ENCODE measurements around the gene TMEM196.

Gene TMEM196

GRCh38 chr7:19772841-19773760 is at the start of gene TMEM196:
TMEM196 (minus strand) TSS chr7:19773617; CDS start chr7:19772696, 921 bp downstream.
- peak; percentile 33 to 65 for DNase-seq

- DNase-seq: no peak
Measured at GRCh38 chr7:19816128-19816527, 42.7 kb upstream of the TMEM196 start.

DNA sequence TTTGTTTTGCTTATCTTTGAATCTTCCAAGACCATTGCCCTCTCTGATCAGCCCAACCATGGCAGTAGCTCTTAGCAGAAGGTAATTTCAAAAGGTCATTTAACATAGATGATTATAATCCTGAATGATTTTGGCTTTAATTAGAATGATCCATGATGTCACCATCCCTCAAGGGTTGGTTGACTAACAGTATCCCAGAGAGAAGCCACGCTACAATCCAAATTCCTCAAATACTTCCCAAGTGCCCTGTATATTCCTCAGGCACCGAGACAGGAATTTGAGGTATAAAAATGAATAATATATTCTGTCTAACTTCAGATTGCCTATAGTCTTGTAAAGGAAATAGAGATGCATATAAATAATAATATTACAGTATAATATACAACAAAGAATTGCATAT is 42.1 kb upstream of the TMEM196 start:
- no peak for DNase-seq

DNA sequence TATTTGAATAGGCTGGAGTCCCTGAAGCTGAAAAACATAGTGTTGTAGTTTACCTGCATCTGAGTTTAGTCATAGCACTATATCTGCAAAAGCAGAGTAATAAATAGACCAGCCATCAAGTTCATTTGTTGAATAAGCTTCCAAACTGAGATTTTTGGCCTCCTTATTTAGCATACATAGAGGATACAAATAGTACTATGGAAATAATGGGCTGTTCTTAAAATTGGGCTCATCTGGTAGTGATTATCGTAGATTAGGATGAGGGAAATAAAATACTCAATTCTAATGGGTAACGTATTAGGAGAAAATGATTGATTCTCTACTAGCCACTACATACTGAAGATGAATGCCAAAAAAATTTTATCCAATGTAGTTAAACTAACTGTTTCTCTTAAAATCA is 41.4 kb upstream of the TMEM196 start:
- no peak for DNase-seq

DNA sequence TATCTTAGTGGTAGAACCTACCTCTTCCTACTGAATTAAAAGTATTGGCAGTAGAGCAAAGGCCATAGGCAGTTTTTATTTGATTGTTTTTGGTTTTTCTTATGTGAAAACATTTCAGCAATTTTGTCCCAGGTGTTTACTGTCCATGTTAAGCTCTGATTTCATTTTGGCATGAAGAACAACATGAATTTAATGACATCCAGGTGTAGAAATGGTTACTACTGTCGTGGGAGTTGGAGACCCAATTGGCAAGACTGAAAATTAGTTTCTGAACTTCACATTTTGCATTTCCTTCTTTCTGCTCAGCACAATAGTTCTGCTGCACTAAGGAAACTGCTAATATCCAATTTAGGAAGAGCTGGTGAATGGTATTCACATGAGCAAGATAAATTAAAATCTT is 38.0 kb upstream of the TMEM196 start:
- DNase-seq: no peak

DNA sequence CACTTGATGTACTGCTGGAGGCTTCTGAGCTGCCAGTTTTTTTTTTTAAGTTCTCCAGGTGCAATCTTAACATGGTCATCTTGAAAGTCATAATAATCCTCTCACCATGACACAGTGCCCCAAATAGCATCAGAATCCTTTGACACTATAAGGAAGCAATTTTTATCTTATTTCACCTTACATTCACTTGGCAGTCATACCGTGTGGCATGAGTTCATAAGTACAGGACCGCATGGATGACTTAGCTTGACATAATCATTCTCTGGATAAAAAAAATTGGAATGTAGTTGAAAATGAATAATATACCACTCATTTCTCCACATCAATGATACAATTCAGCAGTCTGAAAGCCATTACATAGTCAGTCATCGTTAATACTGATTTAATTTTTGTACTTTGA is 25.6 kb upstream of the TMEM196 start:
- DNase-seq: no peak

DNA sequence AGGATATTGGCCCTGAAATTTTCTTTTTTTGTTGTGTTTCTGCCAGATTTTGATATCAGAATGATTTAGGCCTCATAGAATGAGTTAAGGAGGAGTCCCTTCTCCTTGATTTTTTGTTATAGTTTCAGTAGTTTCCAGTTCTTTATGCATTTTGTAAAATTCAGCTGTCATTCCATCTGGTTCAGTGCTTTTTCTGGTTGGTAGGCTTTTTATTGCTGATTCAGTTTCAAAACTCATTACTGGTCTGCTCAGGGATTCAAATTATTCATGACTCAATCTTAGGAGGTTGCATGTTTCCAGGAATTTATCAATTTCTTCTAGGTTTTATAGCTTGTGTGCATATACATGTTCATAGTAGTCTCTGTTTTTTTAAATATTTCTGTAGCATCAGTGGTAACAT is 10.1 kb upstream of the TMEM196 start:
- no peak for DNase-seq

- no peak for DNase-seq
Measured at GRCh38 chr7:19776981-19777380, 3.6 kb upstream of the TMEM196 start.

DNA sequence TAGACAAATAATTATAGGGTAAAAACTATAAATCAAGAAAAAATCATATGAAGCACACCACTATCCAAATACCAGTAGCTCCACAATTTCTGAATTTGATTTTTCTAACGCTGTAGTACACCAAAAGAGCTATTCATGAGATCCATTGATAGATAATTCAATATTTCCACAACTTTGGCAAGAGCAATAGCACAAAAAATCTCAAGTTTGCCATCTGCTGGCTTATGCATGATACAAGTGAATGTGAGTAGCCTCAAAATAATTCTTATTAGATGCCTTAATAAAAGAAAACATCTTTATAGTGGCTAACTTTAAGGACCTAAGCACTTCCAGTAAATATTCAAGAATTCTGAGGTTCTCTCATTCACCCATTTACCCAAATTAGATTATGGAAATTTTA is 2.2 kb upstream of the TMEM196 start:
- no peak for DNase-seq

DNA sequence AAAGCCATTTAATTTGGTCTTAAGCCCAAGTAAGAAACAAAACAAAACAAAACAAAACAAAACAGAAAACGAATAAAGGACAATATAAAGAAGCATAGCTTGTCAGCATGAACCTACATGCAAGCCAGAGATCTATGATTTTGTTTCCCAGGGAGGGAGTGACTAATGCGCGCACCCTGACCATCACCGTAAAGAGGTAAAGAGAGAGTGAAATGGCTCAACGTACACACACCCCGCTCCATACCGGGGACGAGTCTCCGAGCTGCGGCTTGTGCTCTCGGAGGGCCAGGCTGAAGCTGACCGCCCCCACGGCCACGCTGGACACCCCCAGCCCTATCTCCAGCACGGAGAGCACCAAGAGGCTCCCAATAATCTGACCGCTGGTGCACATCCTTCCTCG is 1.1 kb downstream of the TMEM196 start:
- DNase-seq: peak; percentile 44 to 62

DNA sequence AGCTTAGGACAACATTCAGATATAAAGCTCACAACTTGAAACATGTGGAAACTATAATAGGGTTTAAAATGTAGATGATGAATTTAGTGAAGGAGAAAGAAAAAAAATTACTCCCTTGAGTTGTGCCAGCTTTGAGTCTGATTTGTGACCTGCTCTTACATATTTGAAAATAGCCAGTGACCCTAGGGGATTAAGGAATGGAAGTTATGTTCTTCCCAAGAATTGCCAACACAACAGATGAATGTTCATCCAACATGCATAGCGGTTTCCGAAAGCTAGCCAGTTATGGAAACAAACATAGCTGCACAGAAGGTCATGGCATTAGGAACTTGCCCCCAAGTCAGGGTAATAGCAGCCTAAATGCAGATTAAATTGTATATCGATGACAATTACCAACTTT is 10.8 kb downstream of the TMEM196 start:
- DNase-seq: no peak

DNA sequence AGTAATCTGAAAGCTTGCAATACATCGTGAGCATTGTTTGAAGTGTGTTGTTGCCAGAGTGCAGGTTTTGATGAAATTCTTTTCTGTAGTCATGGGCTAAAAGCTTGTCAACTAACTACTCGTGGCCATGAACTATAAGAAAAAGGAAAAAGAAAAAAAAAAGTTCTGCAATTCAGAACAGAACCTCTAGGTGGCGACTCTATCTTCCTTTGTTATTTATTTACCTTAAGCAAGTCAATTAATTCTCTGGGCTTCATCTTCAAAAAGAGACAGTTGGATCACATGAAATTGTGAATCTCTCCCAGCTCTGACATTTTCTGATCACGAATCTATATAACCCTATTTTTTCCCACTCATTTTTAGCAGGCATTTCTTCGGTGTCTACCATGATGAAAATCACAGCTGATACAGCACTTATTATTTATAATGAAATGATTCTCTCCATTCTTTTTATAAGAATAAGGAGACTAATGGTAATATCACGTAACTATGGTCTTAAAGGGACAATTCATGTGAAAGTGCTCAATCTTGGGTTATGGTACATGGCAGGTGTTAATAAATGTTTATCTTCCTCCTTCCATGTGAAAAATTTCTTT is 18.8 kb downstream of the TMEM196 start:
- DNase-seq: peak; percentile 60 to 75

DNA sequence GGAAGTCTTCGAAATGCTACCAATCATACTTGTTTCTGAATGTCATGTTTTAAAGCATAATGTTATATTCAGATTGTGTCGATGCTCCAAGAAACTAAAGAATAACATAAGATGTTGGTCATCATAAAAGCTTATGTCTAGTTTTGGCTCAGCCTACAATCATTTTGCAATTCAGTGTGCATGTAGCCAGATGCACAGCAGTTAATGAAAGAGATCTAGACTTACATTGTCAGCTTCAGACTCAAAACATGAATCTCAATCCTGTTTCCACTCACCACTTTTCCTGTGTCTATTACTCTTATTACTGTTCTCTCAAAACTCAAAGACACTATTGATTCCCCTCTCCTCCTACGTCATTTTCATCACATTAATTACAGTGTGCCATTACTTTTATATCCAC is 21.4 kb downstream of the TMEM196 start:
- no peak for DNase-seq

- DNase-seq: no peak
Measured at GRCh38 chr7:19749658-19750057, 23.8 kb downstream of the TMEM196 start.

DNA sequence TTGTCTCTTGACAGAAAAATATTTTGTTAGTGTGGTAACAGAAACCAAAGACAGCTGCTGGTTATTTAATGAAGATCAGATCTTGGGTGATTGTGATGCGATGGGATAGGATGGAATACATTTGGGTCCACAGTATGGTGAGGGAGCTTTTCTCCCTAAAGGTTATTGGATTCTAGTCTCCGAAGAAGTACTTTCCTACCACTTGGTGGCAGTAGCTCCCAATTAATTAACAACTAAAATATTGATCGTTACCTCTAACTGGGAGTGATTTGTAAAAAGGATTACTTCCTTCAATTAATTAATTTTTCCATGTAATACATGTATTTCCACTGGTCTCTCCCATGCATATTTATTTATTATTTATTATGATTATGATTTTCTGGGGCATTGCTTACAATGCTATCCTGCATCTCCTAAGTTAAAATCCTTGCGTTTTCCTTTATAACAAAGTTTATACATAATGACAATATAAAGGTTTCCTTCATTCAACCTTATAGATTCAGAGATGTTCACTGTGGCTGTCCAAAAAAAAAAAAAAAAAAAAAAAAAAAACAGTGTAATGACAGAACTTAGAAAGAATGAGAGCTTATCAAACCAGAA is 25.6 kb downstream of the TMEM196 start:
- DNase-seq: peak; percentile 52 to 62

DNA sequence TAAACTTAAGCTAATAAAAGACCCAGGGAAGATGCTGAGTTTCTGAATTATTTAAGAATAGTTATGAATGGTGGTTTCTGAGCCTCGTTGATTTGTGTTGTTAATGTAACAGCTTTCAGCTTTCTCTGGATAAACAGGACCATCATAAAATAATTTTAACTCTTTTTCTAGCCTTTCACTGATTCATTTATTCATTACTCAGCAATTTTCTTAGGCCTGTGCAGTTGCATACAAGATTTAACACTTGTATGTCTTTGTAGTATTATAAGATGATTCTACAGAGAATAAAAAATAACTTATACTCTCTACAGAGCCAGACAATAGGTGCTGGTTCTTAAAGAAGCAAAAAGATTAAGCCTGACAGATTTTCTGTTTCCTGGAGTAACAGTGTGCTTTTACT is 29.3 kb downstream of the TMEM196 start:
- no peak for DNase-seq

- DNase-seq: no peak
Measured at GRCh38 chr7:19728716-19729115, 44.7 kb downstream of the TMEM196 start.

DNA sequence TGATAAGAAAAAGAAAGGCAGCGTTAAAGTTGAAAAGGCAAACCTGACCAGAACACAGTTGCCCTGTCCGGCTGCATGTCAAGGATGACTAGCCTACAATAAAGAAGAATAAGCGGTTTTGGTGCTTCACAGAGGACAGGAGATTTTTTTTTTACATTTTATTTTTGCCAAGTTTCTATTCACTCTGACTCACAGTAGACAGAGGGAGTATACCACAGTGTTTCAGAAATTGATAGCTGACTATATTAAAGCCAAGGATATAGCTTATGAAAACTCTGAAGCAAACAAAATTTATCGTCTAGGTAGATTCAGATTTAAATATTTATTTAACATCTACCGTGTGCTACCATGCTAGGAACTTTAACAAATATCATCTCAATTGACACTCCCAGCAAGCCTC is 47.6 kb downstream of the TMEM196 start:
- no peak for DNase-seq

DNA sequence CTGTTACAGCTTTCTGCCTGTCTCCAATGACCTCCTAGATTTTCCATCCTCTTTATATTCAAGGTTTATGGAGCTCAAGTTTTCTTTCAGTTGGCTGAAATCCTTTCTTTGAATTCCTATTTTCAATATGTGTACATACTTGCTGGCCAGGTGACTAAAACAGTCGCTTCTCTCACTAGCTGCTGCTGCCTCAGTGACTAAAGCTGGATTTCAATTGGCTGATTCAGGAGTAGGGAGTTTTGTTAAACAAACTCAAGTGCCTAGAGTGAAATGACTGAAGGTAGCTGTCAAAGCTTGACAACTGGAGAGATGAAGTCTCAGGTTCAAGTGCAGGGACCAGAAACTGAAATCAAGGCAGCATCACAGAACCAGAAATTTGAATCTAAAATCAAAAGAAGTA is 57.9 kb downstream of the TMEM196 start:
- DNase-seq: no peak

- DNase-seq: peak; percentile 23 to 45
Measured at GRCh38 chr7:19713676-19714075, 59.7 kb downstream of the TMEM196 start.

DNA sequence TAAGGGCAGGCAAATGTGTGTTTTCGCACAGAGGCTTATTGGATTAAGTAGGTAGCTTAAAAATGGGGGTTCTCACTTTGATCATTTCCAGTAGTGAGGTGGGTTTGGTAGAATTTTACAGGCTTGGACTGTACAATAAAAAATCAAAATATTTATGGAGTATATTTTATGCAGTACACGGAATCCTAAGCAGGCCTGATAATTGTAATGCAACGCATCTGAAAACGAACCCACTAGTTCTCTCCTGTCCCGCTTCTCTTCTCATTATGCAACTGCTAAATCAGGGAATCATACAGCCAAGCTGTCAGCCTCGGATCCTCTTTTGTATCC is 64.2 kb downstream of the TMEM196 start:
- DNase-seq: no peak

DNA sequence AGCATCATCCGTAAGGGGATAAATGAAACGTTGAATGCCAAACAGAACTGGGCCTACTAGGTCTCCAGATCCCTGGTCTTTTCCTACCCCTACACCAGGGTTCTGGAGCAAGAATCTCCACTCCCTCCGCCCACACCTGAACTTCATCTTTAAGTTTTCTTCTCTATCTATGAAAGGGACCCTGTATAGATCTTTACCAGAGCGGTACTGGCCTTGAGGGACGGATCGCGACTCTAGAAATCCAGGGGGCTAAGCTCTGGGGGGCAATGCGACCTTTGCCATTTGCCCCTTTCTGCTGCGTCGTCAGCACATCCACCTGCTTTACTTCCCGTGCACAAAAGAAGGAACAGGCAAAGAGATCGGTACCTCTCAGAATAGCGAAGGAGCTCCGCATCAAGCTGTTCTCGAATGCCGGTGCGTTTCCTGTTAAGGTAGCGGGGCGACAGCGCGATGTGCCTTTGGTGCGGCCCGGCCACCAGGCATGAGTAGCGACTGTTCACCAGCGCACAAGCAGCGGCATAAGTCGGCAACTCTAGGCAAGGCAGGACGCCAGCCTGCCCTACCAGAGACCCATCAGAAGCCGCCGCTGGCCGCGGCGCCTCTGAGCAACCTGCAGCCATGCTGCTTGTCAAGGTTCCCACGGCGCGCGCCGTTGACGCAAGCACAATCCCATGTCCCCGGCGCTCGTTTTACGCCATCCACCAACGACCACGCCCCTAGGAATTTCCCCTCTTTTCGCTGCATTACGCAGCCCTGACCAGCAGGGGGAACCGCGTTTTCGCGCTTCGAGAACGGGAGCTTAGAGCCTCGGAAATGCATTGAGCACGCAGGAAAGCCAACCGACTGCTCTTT is 64.8 kb downstream of the TMEM196 start, which contains the start of gene POLR1F:
Gene POLR1F, minus strand, starts transcription at position 641 of the 852 bp plus-strand sequence. Its CDS starts 21 bp downstream, at position 620.
- DNase-seq: peak; percentile 96 to 99

DNA sequence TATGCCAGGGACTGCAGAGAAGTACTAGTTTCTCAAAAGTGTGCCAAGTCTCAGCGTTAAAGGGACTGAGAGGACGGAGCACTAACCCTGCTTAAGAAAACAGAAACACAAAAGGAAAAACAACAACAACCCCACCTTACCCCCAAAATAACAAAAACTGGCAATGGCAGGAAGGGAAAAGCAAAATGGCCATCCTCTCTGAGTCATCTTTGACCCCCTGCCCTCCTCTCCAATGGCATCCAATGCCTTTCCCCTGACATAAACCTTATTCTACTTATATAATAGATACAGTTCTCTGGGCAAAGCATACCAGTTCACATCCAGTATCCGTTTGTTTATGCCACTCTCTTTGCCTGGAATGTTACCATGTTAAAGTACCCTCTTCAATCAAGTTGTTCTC is 66.2 kb downstream of the TMEM196 start:
- no peak for DNase-seq

All from NCI-H2081 (cell line).